Measurements from ENCODE around the gene SERINC1.

- TF ChIP-seq CTCF (IDR thresholded peaks at IDR 0.05) (no peak), POLR2A (IDR thresholded peaks at IDR 0.05) (no peak)
These were observed 62.7 kb downstream of the SERINC1 start for GRCh38 chr6:122408702-122409458.
